NCI-H460 (cell line): ENCODE results near the gene WWOX. TPM values are rescaled to one million over a fixed set of nuclear protein-coding genes. Genes with fewer than 3 reads are reported as not detected.
"Not testable (repeated sequence)": the region's sequence is repeated elsewhere in the genome, so short reads cannot be mapped to it uniquely, and the experiment has no call there.

Experiments used
- DNase-seq: peaks from one replicate; pipeline ENCODE4 v3.0.0-alpha.2; 2016; ENCODE audit warnings: low read depth; ENCODE audit errors: extremely low read depth
- total RNA-seq: library from RNA; depleted of rRNA; stranded (reverse); fragments of >200 nt; shearing (Covaris generic); gene quantifications from 2 replicates; pipeline ENCODE4 v1.2.3, GENCODE V29; 2014

WWOX gene
- total RNA-seq, 1 experiment from 2014 or later = 11.1 TPM

DNA sequence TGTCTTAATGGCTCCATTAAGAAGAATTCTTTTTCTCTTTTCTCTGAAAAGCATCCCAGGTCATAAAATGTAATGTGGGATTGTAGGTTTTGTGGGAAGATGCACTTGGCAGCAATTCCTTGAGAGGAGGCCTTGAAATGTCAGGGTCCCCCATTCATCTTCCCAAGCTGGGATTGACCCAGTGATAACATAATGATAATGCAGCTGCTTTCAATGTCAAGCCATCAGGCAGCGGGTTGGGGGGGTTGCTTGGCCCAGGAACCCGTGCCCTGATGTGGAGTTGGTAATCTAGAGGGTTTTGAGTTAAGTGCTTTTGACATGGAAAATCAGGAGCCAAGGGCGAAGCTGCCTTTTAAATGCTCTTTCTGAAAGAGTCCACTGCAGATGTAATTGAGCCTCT, 484.0 kb downstream of the WWOX start:
- no peak for DNase-seq

DNA sequence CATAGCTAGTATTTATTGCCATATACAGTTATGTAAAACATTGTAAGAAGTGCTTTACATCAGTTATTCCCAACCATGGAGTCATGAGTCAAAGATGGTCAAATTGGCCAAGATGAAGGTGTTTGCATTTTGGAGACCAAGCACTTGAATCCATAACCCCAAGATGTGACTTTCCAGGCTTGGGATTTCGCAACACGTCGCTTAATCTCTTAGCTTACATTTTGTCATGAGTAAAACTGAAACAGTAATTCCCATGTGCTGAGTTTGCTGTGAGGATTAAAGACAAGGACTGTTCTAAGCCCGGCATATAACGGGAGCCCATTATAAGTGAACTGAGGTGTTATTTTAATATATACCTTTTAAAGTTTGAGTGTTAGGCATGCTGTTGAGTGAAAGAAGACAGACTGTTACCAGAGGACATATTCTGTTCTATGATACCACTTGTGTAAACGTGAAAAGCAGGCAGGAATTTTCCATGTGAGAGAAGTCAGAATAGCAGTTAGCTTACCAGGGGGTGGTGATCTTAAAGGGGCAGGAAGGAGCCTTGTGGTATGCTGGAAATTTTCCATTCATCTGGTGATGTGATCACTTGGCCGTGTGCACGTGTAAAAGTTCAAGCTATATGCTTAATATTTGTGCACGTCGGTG, 484.9 kb downstream of the WWOX start:
- no peak for DNase-seq

DNA sequence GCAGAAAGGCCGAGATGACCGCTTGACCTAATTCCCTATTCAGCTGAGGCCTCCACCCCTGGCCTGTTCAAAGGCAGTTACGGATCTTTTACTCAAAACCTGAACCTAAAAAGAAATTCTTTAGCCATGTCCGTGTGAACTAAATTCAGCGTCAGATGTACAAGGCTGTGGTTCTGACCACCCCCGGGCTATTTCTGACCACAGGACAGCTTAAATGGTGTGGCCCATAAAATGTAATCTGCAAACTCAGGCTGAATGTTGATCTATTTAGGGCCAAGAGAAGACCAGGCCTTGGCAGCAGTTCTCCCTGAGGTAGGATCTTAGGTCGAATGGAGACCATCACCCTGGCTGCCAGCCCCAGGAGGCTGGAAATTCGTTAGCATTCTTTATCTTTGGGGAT, 485.5 kb downstream of the WWOX start:
- DNase-seq = no peak

DNA sequence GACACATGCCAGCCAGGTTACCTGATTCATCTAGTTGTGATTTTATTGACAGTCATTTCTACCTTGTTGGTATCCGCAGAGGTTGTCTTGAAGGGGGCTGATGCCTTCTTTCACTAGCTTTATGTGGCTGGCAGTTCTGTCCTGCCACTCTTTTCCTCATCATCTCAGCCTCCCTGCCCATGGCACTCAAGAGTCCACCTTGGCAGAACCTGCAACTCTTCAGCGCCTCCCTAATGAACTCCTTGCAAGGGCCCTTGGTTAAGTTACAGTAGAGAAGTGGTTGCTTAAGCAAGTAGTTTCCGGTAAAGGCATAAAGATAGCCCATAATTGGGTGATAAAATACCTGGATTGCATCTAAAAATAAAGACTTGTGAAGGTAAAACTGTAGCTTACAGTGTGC, 489.9 kb downstream of the WWOX start:
- no peak for DNase-seq

DNA sequence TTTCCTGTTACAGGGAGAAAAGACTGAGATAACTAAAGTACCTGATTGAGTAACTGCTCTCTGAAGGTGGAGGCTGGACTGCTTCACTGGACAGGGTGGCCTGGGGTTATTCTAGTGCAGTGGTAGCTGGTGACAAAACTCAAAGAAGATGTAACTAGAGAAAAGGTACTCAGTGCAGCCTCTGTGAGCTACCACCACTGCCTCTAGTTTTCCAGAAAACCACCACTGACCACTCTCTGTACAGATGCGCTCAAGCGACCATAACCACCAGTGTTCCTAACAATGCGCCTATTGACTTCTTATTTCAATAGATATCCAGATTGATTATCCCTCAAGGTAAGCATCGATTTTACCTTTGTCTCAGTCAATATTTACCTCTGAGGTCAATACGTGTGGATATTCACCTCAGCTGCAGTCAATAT, 492.2 kb downstream of the WWOX start:
- no peak for DNase-seq

DNA sequence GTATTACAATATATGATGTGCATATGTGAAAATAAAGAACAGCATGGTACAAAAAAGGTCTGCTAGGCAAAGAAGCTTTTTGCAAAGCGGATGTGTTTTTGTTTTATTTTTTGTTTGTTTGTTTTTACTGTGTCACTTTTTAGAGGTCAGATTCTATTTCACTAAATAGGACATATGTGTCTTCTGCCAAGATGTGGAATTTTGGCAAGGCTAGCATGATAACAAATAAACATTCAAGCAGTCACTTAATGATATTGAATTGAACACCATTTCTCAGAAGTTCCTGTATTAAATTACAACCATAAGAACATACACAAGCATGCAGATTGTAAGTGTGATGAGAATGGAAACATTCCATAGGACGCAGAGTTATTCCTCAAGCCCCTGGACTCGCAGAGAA, 492.7 kb downstream of the WWOX start:
- no peak for DNase-seq

DNA sequence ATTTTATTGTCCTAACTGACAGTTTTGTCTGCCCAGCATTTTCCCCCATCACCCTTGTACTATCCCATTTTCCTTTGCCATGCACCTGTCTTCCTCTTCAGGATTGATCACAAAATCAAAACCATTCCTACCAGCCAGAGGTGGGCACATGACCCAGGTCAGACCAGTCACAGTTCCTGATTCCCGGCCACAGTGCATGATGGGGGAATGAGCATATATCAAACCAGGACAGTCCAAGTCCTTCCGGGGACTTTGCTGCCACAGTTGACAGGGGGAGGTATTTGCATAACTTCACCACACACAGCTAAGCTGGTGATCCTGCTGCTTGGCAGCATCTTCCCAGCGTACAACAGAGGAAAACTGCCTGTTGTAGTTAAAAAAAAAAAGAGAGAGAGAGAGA, 493.9 kb downstream of the WWOX start:
- no peak for DNase-seq

DNA sequence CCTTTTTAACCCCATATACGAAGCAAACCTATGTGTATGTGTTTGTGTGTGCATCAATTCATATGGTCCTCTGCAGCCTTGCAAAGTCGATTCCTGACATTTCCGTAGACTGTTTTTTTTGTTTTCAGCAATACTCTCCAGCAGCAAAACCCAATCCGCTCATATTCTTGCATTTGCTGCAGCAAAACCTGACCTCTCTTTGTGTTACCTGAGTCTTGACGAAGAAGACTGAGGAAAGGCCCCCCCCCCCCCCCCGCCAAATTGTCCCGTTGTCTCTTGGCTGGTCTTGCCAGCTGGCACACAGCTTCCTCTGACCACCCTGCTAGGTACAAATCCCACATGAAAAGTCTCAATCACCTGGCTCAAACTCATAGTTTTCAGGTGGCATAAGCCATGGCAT, 494.7 kb downstream of the WWOX start:
- DNase-seq = no peak

DNA sequence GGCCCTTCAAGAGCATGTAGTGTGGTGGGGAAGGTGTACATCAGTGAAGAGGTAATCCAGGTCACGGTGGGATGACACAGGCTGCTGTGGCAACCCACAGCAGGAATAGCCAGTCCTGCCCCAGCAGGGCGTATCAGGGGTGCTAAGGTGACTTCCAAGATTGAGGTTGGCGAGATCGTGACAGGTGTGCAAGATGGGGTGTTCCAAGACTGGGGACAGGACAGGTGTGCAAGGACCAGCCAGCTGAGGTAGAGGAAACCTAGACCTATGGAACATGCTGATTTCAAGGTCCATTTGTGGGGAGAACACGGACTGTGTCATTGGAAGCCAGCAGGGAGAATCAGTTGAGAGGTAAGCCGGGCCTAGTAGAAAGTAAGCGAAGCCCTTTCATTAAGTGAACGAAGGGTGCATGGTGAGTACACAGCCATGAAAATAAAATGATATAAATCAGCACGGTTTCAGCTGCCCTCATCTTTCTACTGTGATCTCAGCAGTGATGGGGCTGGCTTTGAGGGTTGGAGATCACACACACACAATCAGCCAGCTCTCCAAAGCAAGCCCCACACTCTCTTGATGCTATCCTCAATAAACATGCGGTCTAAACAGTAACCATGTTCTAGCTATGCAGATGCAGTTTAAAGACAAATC, 497.0 kb downstream of the WWOX start:
- no peak for DNase-seq

DNA sequence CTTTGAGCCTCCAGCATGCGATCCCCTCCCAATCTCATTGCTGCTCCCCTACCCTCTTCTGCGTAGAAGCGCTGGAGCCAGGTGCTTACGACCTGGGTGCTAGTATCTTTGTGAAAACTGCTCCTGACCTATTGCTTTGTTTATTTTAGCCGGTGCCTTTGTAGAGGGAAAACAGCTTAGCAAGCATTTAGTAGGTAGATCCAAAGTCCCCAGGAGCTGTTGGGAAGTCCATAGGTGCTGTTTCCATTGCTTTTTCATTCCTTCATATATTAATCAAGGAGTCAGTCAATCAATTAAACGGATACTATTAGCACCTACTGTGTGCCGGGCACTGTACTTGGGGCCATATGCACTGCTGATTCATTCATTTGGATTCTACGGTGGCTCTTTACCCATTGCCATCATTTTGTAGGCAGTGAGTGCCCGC, 497.6 kb downstream of the WWOX start:
- no peak for DNase-seq

DNA sequence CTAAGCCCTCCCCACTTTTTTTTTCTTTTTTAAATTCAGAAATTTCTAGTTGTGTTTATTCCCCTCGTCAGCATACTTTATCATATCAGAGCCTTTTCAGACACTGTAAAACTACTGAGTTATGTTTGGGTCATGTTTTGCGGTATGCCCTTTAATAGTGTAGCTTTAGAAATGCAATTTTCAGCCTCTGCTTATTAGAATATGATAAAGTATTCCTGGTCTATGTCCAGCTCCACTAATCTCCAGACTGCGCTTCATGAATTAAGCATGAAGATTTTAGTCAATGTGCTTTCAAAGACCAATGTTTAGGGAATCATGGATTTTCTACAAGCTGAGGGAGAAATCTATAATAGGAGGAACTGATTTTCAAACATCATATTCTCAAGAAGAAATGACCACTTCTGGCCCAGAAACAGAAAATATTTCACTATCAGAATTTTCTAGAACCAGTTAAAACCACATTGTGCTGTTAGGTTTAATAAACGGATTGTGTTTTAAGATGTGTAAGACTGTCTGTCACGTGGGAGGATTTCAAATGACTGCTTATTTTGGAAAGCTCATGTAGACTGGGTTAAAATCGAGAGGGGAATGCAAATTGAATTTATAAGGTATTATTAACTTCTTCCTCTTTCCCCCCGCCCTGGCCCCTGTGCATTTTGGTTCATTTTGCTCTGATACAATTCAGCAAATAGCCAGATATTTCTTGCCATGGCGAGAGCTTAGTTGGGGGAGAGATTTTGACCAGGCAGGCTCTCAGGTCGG, 498.5 kb downstream of the WWOX start:
- DNase-seq = no peak

DNA sequence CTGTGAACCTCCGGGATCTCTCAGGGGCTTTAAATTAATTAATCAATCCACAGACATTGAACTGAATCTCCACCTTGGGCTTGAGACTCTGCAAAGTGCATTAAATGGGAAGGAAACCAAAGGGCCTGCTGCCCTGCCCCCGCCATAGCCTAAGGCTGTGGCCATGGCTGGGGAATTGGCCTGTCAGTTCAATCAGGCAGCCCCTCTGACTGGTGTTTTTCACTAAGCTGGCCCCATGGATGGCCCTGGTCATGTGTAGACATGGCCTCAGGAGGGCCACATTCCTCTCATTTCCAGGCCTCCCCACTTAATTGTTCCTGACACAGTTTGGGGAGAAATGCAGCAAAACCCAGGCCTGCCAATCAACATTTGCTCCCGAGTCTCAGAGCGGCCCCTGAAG, 499.8 kb downstream of the WWOX start:
- DNase-seq = no peak

DNA sequence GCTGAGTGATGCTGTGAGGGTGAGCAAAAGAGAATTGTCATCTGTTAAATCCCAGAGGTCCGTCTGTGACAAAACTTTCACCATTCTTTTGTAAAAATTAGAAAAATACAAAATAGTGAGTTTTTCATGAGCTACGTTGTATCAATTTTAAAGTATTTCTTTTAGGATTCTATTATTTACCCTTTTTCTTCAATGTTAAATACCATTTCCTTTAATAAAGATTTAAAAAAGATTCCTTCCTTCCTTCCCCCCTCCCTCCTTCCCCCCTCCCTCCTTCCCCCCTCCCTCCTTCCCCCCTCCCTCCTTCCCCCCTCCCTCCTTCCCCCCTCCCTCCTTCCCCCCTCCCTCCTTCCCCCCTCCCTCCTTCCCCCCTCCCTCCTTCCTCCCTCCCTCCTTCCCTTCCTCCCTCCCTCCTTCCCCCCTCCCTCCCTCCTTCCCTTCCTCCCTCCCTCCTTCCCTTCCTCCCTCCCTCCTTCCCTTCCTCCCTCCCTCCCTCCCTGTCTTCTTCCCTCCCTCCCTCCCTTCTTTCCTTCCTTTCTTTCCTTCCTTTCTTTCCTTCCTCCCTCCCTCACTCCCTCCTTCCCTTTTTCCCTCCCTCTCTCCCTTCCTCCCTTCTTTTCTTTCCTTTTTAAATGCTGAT, 505.1 kb downstream of the WWOX start:
- not testable (repeated sequence) for DNase-seq

DNA sequence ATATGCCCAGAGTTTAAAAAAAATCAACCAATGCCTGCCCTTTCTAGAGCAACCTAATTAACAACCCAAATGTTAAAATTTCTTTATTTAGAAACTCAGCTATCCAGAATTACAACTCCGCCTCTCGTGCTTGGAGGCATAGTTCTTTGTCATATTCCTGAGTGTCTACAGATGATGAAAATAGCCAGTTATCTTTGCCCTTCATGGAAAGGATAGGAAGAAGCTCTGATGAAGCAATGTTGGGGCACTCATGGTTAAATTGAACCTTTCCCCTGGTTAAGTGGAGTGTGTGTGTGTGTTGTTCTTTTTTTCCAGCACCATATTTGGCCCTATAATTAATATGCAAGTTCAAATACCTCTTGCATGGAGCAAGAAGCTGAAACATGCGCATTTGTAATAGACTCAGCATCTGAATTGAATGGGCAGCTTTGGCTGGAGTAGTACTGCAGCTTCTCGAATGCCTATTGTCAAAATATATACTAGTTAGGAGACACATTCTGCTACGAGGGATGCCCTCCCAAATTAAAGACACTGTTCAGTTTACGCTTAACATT, 506.2 kb downstream of the WWOX start:
- DNase-seq = no peak

DNA sequence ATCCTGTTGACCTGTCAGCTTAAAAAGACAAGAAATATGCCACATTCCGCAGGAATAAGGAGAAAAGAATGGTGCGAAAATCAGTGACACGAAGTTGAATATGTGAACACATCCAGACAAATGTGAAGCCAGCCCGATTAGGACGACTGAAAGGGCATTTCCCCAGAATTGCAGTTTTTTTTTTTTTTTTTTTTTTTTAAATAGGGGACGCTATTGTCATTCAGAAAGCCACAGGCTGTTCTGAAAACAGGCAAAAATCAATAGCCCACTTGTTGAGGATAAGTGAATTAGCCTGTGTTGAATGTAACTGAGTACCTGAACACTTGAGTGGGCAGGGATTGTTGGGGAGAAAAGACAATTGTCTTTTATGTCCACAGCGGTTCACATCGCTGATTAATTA, 507.1 kb downstream of the WWOX start:
- DNase-seq = no peak

DNA sequence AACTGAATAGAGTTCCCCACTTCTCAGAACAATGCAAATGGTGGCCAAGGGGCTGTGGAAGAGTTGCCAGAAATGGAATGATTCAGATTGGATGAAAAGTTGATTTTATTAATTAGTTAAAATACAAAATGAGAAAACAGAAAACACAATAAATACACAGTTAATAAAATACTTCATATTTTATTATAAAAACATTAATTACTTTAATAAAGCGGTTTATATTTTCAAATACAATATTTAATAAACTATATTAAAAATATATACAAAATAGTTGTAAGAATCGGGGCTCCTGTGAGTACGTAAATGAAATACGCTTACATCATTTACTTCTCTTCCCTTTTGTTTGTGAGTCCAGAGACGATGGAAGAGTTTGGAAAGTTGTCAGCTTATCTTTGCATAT, 507.6 kb downstream of the WWOX start:
- no peak for DNase-seq

DNA sequence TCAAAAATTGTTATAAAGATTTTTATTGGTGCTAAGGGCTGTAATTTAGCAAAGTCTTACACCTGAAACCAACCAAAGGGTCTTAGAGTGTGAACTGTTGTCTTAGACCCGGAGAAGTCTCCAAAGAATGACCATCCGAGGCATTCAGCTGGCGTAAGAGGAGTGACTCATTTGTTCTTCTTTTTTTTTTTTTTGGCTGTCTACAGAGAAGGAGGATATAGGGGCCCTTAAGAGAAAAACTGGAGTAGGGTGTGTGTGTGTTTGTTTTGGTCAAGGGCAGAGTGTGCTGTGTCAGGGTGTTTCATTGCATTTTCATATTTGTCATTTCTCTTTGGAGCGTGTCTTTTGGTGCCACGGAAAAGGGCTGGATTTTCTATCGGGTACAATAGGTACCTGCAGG, 508.0 kb downstream of the WWOX start:
- DNase-seq = no peak

DNA sequence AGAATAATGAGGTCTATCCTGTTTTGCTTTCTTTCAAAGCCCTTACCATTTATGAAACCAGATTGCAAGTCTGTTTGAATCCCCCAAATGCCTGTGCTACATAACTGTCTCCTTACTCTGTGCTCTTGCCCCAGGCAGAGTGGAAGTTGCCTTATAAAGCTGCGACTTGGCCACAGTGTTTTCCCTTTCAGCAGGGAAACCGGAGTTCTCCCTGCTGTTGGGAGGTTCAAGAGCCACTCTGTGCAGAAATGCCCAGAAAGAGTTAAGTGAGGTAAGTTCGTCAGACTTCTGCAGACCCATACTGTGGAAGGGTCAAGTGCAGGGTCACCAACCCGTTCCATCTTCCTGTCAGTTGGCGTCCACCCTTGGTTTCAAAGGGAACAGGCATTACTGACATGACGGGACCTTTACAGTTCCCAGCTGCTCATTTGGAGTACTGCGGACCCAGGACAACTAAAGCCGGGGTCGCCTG, 508.9 kb downstream of the WWOX start:
- no peak for DNase-seq

DNA sequence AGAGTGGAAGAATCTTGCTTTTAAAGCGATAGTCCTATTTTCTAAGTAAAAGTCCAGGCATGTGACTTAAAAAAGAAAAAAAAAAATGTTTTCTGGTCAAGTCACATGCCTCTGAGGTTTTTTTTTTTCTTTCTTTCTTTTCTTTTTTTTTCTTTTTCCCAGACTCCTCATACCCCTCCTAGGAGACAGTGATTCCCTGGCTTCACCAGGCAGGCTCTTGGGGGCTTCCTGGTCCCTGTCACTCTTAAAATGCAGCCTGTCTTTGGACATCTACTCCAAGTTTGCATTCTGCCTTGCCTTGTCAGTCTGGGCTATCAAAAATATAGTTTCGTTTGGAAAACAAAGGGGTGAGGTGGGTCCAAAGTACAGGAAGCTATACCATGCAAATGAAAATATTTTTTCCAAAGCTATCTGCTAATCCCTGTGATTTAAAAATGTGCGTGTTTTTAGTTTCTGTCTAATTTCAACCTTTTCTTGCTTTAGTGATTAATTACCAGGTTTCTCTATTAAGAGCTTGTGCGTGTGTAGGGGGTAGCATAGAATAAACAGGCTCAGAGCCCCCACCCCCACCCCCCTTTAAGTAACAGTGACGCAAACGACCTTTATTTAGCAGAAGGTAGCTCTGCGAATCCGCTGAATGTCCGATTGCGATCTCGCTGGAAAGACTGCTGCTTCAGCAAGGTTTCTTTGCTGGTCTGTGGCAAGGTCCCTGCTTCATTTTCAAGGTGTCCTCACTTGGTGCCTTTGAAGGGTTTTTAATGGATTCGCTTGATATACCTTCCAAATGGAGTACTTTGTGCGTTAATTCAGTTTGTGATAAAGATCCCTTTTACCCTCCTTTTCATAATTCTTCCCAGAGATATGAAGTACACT, 510.2 kb downstream of the WWOX start:
- no peak for DNase-seq

DNA sequence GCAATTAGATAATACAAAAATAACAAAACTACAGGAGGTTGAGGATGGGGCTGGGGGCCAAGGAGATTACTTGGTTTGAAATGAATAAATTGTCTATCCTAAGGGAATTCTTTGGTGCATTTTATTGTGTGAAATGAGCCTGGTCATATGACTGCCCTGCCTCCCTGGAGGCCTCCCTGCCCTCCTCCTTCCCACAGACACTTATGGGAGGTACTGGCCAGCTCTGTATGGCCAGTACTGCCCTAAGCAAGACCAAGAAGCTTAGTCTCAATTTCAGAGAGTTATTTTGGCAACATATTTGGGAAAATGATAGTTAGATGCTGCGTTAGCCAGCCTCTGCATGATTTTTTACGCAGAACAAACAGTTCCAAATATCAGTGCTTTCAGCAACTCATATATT, 511.9 kb downstream of the WWOX start:
- no peak for DNase-seq
